ENCODE results near the gene KRCC1.
"Not testable (repeated sequence)": the region's sequence is repeated elsewhere in the genome, so short reads cannot be mapped to it uniquely, and the experiment has no call there.

Gene KRCC1

GRCh38 chr2:88059979-88060906, 4.7 kb upstream of the KRCC1 start:
- 29 to 56% methylated on average over 1 to 4 of the region's 5 CpGs for WGBS, 2 experiments (ENCODE audit: insufficient coverage in 2 of 2)
- Histone ChIP-seq H3K4me3 (ENCODE audit: extremely low read depth, insufficient read depth, low read length, poor library complexity, severe bottlenecking) (no peak overlapping the region), H3K9me3 (ENCODE audit: control insufficient read depth, low read length) (no peaks in the 10 kb centered on the region)

GRCh38 chr2:88058191-88058590, 2.6 kb upstream of the KRCC1 start:
- WGBS, 2 experiments (ENCODE audit: insufficient coverage in 2 of 2) = 83 to 84% methylated on average over 3 of the region's 5 CpGs
- H3K4me1 ChIP-seq (ENCODE audit: control insufficient read depth, insufficient read depth, low read length, poor library complexity, severe bottlenecking) = peaks cover 9% of the 10 kb centered on the region
- no peak overlapping the region for H3K4me3 ChIP-seq (ENCODE audit: extremely low read depth, insufficient read depth, low read length, poor library complexity, severe bottlenecking)
- no peak overlapping the region for H3K27ac ChIP-seq (ENCODE audit: low read depth, low read length, severe bottlenecking)
- H3K9me3 ChIP-seq (ENCODE audit: control insufficient read depth, low read length) = no peaks in the 10 kb centered on the region
- H3K36me3 ChIP-seq (ENCODE audit: control insufficient read depth, insufficient read depth, low read length) = peaks cover 10% of the 10 kb centered on the region

More at GRCh38 chr2:88059979-88060906, 4.7 kb upstream of the KRCC1 start:
- H3K27ac ChIP-seq (ENCODE audit: low read depth, low read length, severe bottlenecking) = no peak overlapping the region
- no peaks in the 10 kb centered on the region for H3K36me3 ChIP-seq (ENCODE audit: control insufficient read depth, insufficient read depth, low read length)
- no peaks in the 10 kb centered on the region for H3K4me1 ChIP-seq (ENCODE audit: control insufficient read depth, insufficient read depth, low read length, poor library complexity, severe bottlenecking)

- Histone ChIP-seq H3K9me3 (ENCODE audit: control insufficient read depth, low read length) (no peaks in the 10 kb centered on the region), H3K4me1 (ENCODE audit: control insufficient read depth, insufficient read depth, low read length, poor library complexity, severe bottlenecking) (peaks cover 9% of the 10 kb centered on the region), H3K4me3 (ENCODE audit: extremely low read depth, insufficient read depth, low read length, poor library complexity, severe bottlenecking) (no peak overlapping the region), H3K27ac (ENCODE audit: low read depth, low read length, severe bottlenecking) (no peak overlapping the region), H3K36me3 (ENCODE audit: control insufficient read depth, insufficient read depth, low read length) (peaks cover 14% of the 10 kb centered on the region)
- 74 to 100% methylated on average over 3 to 4 of the region's 4 CpGs for WGBS, 2 experiments (ENCODE audit: insufficient coverage in 2 of 2)
These were observed 1.9 kb upstream of the KRCC1 start for GRCh38 chr2:88057437-88057844.

GRCh38 chr2:88054782-88055370, 707 bp downstream of the KRCC1 start:
- Histone ChIP-seq H3K36me3 (ENCODE audit: control insufficient read depth, insufficient read depth, low read length) (peaks cover 25% of the 10 kb centered on the region), H3K27ac (ENCODE audit: low read depth, low read length, severe bottlenecking) (peak overlapping the region; percentile 86), H3K4me1 (ENCODE audit: control insufficient read depth, insufficient read depth, low read length, poor library complexity, severe bottlenecking) (peaks cover 9% of the 10 kb centered on the region), H3K9me3 (ENCODE audit: control insufficient read depth, low read length) (no peaks in the 10 kb centered on the region), H3K4me3 (ENCODE audit: extremely low read depth, insufficient read depth, low read length, poor library complexity, severe bottlenecking) (peak overlapping the region; percentile 82)
- WGBS, 2 experiments (ENCODE audit: insufficient coverage in 2 of 2) = 15 to 21% methylated on average over 25 of the region's 25 CpGs

- Histone ChIP-seq H3K4me3 (ENCODE audit: extremely low read depth, insufficient read depth, low read length, poor library complexity, severe bottlenecking) (peak overlapping the region; percentile 82), H3K9me3 (ENCODE audit: control insufficient read depth, low read length) (no peaks in the 10 kb centered on the region), H3K27ac (ENCODE audit: low read depth, low read length, severe bottlenecking) (no peak overlapping the region), H3K36me3 (ENCODE audit: control insufficient read depth, insufficient read depth, low read length) (peaks cover 32% of the 10 kb centered on the region), H3K4me1 (ENCODE audit: control insufficient read depth, insufficient read depth, low read length, poor library complexity, severe bottlenecking) (peaks cover 9% of the 10 kb centered on the region)
- WGBS, 2 experiments (ENCODE audit: insufficient coverage in 2 of 2) = 48 to 56% methylated on average over 7 to 8 of the region's 10 CpGs
These were observed 1.4 kb downstream of the KRCC1 start for GRCh38 chr2:88053934-88054781.

- Histone ChIP-seq H3K36me3 (ENCODE audit: control insufficient read depth, insufficient read depth, low read length) (peaks cover 34% of the 10 kb centered on the region), H3K9me3 (ENCODE audit: control insufficient read depth, low read length) (no peaks in the 10 kb centered on the region), H3K4me3 (ENCODE audit: extremely low read depth, insufficient read depth, low read length, poor library complexity, severe bottlenecking) (no peak overlapping the region), H3K4me1 (ENCODE audit: control insufficient read depth, insufficient read depth, low read length, poor library complexity, severe bottlenecking) (peaks cover 9% of the 10 kb centered on the region), H3K27ac (ENCODE audit: low read depth, low read length, severe bottlenecking) (no peak overlapping the region)
- WGBS, 2 experiments (ENCODE audit: insufficient coverage in 2 of 2) = 83 to 100% methylated on average over 1 of the region's 1 CpG
These were observed 2.3 kb downstream of the KRCC1 start for GRCh38 chr2:88053296-88053695.

- H3K4me1 ChIP-seq (ENCODE audit: control insufficient read depth, insufficient read depth, low read length, poor library complexity, severe bottlenecking) = peaks cover 9% of the 10 kb centered on the region
- whole genome bisulfite sequencing, 2 experiments (ENCODE audit: insufficient coverage in 2 of 2) = 91 to 100% methylated on average over 2 of the region's 2 CpGs
- no peak overlapping the region for H3K27ac ChIP-seq (ENCODE audit: low read depth, low read length, severe bottlenecking)
- H3K36me3 ChIP-seq (ENCODE audit: control insufficient read depth, insufficient read depth, low read length) = peaks cover 43% of the 10 kb centered on the region
- no peaks in the 10 kb centered on the region for H3K9me3 ChIP-seq (ENCODE audit: control insufficient read depth, low read length)
- H3K4me3 ChIP-seq (ENCODE audit: extremely low read depth, insufficient read depth, low read length, poor library complexity, severe bottlenecking) = no peak overlapping the region
These were observed 3.8 kb downstream of the KRCC1 start for GRCh38 chr2:88051792-88052191.

GRCh38 chr2:88049622-88050021, 6.0 kb downstream of the KRCC1 start:
- no peak overlapping the region for H3K4me3 ChIP-seq (ENCODE audit: extremely low read depth, insufficient read depth, low read length, poor library complexity, severe bottlenecking)
- H3K27ac ChIP-seq (ENCODE audit: low read depth, low read length, severe bottlenecking) = no peak overlapping the region
- H3K9me3 ChIP-seq (ENCODE audit: control insufficient read depth, low read length) = no peaks in the 10 kb centered on the region
- WGBS, 2 experiments (ENCODE audit: insufficient coverage in 2 of 2) = no CpG with 5 or more reads among the region's 1 CpG
- H3K4me1 ChIP-seq (ENCODE audit: control insufficient read depth, insufficient read depth, low read length, poor library complexity, severe bottlenecking) = peaks cover 9% of the 10 kb centered on the region
- H3K36me3 ChIP-seq (ENCODE audit: control insufficient read depth, insufficient read depth, low read length) = peaks cover 56% of the 10 kb centered on the region

GRCh38 chr2:88048541-88048940, 7.0 kb downstream of the KRCC1 start:
- Histone ChIP-seq H3K9me3 (ENCODE audit: control insufficient read depth, low read length) (no peaks in the 10 kb centered on the region), H3K27ac (ENCODE audit: low read depth, low read length, severe bottlenecking) (no peak overlapping the region), H3K36me3 (ENCODE audit: control insufficient read depth, insufficient read depth, low read length) (peaks cover 58% of the 10 kb centered on the region), H3K4me3 (ENCODE audit: extremely low read depth, insufficient read depth, low read length, poor library complexity, severe bottlenecking) (no peak overlapping the region), H3K4me1 (ENCODE audit: control insufficient read depth, insufficient read depth, low read length, poor library complexity, severe bottlenecking) (no peaks in the 10 kb centered on the region)
- WGBS, 2 experiments (ENCODE audit: insufficient coverage in 2 of 2) = 100% methylated on average over 1 to 2 of the region's 3 CpGs

GRCh38 chr2:88045561-88045960, 10.0 kb downstream of the KRCC1 start:
- not testable (repeated sequence) for H3K9me3 ChIP-seq (ENCODE audit: control insufficient read depth, low read length); H3K4me3 ChIP-seq (ENCODE audit: extremely low read depth, insufficient read depth, low read length, poor library complexity, severe bottlenecking); H3K27ac ChIP-seq (ENCODE audit: low read depth, low read length, severe bottlenecking)
- WGBS, 2 experiments (ENCODE audit: insufficient coverage in 2 of 2) = 100% methylated on average over 3 of the region's 6 CpGs
- Histone ChIP-seq H3K4me1 (ENCODE audit: control insufficient read depth, insufficient read depth, low read length, poor library complexity, severe bottlenecking) (peaks cover 14% of the 10 kb centered on the region), H3K36me3 (ENCODE audit: control insufficient read depth, insufficient read depth, low read length) (peaks cover 42% of the 10 kb centered on the region)

Data from mesodermal cell (in vitro differentiated cells).